Measurements from ENCODE around the gene OPALIN.
A peak's percentile ranks its signal among the peaks of the same experiment; 100 is the strongest.

The OPALIN gene

DNA sequence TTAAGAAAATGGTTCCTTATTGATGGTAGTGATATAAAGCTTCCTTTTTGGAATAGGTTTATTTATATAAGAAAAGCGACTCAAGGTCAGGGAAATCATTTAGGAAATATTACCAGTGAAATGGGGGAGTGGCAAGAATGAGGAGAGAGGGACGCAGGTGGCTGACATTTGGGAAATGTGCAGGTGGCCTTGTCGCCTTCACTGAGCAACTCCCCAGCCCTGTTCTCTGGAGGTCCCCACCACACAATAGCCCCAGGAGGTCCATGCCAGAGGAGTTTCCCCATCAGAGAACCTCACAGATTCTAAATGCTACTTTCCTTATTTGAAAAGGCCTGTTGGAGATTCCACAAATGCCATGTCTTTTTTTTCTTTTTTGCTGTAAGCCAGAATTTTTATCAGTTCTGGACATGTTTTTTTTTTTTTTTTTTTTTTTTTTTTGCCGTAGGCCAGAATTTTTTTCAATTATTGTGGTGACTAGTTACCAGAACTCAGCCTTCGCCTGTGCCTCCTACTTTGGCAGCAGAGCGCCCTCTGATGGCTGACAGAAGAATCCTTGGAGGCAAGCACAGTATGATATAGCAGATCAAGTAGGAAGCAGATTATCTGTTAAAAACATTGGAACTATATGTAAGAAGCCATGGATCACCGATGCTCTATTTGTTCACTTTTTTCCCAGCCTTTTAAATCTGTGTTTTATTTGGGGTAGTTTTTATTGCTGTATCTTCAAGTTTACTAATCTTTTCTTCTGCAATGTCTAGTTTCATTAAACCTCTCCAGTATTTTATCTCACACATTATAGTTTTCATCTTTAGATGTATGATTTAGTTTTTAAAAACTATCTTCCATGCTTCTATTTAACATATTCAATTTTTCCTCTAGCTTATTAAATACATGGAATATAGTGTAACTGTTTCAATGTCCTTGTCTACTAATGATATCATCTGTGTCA is 18.6 kb downstream of the OPALIN start:
- H3K9me3 ChIP-seq (ENCODE audit: insufficient read depth, low read length): no peaks in the 10 kb centered on the region
- H3K9me2 ChIP-seq (replicated peaks; ENCODE audit: insufficient read depth, low read length): no peaks in the 10 kb centered on the region
- no peak overlapping the region for H3K4me3 ChIP-seq (ENCODE audit: insufficient read depth, low read length, poor library complexity, severe bottlenecking)
- H4K20me1 ChIP-seq (ENCODE audit: low read depth, low read length): no peaks in the 10 kb centered on the region
- H3K9ac ChIP-seq (ENCODE audit: low read length): no peak overlapping the region
- TF ChIP-seq, protein P1, sequence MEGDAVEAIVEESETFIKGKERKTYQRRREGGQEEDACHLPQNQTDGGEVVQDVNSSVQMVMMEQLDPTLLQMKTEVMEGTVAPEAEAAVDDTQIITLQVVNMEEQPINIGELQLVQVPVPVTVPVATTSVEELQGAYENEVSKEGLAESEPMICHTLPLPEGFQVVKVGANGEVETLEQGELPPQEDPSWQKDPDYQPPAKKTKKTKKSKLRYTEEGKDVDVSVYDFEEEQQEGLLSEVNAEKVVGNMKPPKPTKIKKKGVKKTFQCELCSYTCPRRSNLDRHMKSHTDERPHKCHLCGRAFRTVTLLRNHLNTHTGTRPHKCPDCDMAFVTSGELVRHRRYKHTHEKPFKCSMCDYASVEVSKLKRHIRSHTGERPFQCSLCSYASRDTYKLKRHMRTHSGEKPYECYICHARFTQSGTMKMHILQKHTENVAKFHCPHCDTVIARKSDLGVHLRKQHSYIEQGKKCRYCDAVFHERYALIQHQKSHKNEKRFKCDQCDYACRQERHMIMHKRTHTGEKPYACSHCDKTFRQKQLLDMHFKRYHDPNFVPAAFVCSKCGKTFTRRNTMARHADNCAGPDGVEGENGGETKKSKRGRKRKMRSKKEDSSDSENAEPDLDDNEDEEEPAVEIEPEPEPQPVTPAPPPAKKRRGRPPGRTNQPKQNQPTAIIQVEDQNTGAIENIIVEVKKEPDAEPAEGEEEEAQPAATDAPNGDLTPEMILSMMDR (IDR thresholded peaks at IDR 0.05; ENCODE audit: insufficient read depth, low read length, poor library complexity, severe bottlenecking): peak; percentile 82
- no peak for TF ChIP-seq EZH2phosphoT487 (conservative IDR thresholded peaks at IDR 0.05; ENCODE audit: low read length)
- no peaks in the 10 kb centered on the region for H3K36me3 ChIP-seq (ENCODE audit: low read length)
- no peak overlapping the region for H3K27ac ChIP-seq (ENCODE audit: low read depth, low read length)
- no peaks in the 10 kb centered on the region for H3K27me3 ChIP-seq (ENCODE audit: low read length)
- no peak overlapping the region for H2AFZ ChIP-seq (ENCODE audit: low read depth, low read length, severe bottlenecking)
- H3K4me2 ChIP-seq (ENCODE audit: low read depth, low read length, poor library complexity, severe bottlenecking): no peak overlapping the region
- H3K79me2 ChIP-seq (ENCODE audit: insufficient read depth, low read length): no peaks in the 10 kb centered on the region
- H3F3A ChIP-seq (ENCODE audit: insufficient read depth): no peaks in the 10 kb centered on the region

DNA sequence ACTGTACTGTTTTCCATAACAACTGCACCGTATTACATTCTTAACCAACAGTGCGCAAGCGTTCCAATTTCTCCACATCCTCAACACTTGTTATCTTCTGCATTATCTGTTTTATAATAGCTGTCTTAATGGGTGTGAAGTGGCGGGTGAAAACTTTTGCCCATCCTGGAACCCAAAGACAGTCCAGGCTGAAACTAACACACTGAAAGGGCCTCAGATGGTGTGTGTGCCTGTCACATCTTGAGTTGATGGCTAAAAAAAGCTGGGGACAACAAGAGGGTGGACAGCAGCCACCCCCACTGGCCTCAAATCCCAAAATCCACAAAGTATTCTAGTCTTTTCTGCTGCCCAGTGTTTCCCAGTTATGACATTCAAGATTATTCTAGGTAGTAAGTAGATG is 19.4 kb downstream of the OPALIN start:
- Histone ChIP-seq H3K4me3 (ENCODE audit: insufficient read depth, low read length, poor library complexity, severe bottlenecking) (no peak overlapping the region), H2AFZ (ENCODE audit: low read depth, low read length, severe bottlenecking) (no peak overlapping the region), H3K36me3 (ENCODE audit: low read length) (no peaks in the 10 kb centered on the region), H3K27me3 (ENCODE audit: low read length) (no peaks in the 10 kb centered on the region), H3K9ac (ENCODE audit: low read length) (no peak overlapping the region), H3K27ac (ENCODE audit: low read depth, low read length) (no peak overlapping the region), H3K9me3 (ENCODE audit: insufficient read depth, low read length) (no peaks in the 10 kb centered on the region), H3F3A (ENCODE audit: insufficient read depth) (no peaks in the 10 kb centered on the region), H3K4me2 (ENCODE audit: low read depth, low read length, poor library complexity, severe bottlenecking) (no peak overlapping the region), H3K79me2 (ENCODE audit: insufficient read depth, low read length) (no peaks in the 10 kb centered on the region), H3K9me2 (replicated peaks; ENCODE audit: insufficient read depth, low read length) (no peaks in the 10 kb centered on the region), H4K20me1 (ENCODE audit: low read depth, low read length) (no peaks in the 10 kb centered on the region)
- TF ChIP-seq, protein P1 (IDR thresholded peaks at IDR 0.05; ENCODE audit: insufficient read depth, low read length, poor library complexity, severe bottlenecking): no peak
- no peak for TF ChIP-seq EZH2phosphoT487 (conservative IDR thresholded peaks at IDR 0.05; ENCODE audit: low read length)

DNA sequence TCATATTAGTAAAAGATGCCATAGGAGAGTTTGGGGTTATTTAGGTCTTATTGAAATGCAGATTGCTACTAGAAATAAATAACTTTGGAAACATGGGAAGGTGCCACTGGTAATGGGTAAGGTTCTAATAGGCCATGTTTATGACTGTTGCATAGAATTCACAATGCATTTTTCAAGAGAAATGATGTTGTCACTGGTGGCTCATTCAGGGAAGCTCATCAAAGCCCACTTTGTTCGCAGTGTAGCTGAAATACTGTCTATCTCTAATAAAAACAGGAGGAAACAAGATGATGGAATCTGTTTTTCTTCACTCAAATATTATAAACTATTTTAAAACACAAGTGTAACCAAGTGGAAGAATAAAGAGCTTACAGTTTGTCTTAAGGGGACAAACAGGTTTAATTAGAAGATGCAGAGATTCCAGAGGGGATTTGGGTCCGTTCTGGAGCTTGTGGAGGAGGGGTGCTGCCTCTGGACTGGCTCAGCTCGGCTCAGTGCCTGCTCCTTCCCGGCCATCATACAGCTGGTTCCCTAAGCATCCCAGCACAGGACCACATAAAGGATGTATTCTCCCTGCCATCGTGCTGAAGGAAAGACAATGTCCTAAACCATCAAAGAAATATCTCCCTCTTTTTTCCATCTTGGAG is 20.4 kb downstream of the OPALIN start:
- no peak overlapping the region for H3K9ac ChIP-seq (ENCODE audit: low read length)
- H2AFZ ChIP-seq (ENCODE audit: low read depth, low read length, severe bottlenecking): no peak overlapping the region
- H3K27me3 ChIP-seq (ENCODE audit: low read length): no peaks in the 10 kb centered on the region
- no peak for TF ChIP-seq EZH2phosphoT487 (conservative IDR thresholded peaks at IDR 0.05; ENCODE audit: low read length)
- TF ChIP-seq, protein P1 (IDR thresholded peaks at IDR 0.05; ENCODE audit: insufficient read depth, low read length, poor library complexity, severe bottlenecking): no peak
- no peak overlapping the region for H3K4me2 ChIP-seq (ENCODE audit: low read depth, low read length, poor library complexity, severe bottlenecking)
- H3K9me3 ChIP-seq (ENCODE audit: insufficient read depth, low read length): no peaks in the 10 kb centered on the region
- H3K27ac ChIP-seq (ENCODE audit: low read depth, low read length): no peak overlapping the region
- H3K79me2 ChIP-seq (ENCODE audit: insufficient read depth, low read length): no peaks in the 10 kb centered on the region
- H3K9me2 ChIP-seq (replicated peaks; ENCODE audit: insufficient read depth, low read length): no peaks in the 10 kb centered on the region
- H3K36me3 ChIP-seq (ENCODE audit: low read length): no peaks in the 10 kb centered on the region
- no peak overlapping the region for H3K4me3 ChIP-seq (ENCODE audit: insufficient read depth, low read length, poor library complexity, severe bottlenecking)
- H4K20me1 ChIP-seq (ENCODE audit: low read depth, low read length): no peaks in the 10 kb centered on the region
- no peaks in the 10 kb centered on the region for H3F3A ChIP-seq (ENCODE audit: insufficient read depth)

Data from SU-DHL-6 (cell line).